KMS-11 (cell line): ENCODE results near the gene ZNF670.

ENCODE experiments used
- H2AFZ ChIP-seq: fragments of 200-600 bp; sonication (generic); 2 replicates; pipeline ENCODE4 v1.6.1; 2016; ENCODE audit warnings: antibody characterized with exemption, mixed run types, low read depth
- H3K27ac ChIP-seq: fragments of 200-600 bp; sonication (generic); 2 replicates; pipeline ENCODE4 v1.6.1; 2016; ENCODE audit warnings: mild to moderate bottlenecking, mixed run types
- H3K27me3 ChIP-seq: fragments of 200-600 bp; sonication (generic); 2 replicates; pipeline ENCODE4 v1.6.1; 2017; ENCODE audit warnings: mild to moderate bottlenecking, low read depth, mixed run types, moderate library complexity; ENCODE audit not compliant: insufficient read depth
- H3K36me3 ChIP-seq: fragments of 200-600 bp; sonication (generic); 2 replicates; pipeline ENCODE4 v1.6.1; 2017; ENCODE audit warnings: mild to moderate bottlenecking, mixed run types; ENCODE audit not compliant: insufficient read depth
- H3K4me1 ChIP-seq: fragments of 200-600 bp; sonication (generic); 2 replicates; pipeline ENCODE4 v1.6.1; 2016; ENCODE audit warnings: mild to moderate bottlenecking, low read depth, mixed run types; ENCODE audit not compliant: poor library complexity, severe bottlenecking
- H3K4me2 ChIP-seq: fragments of 200-600 bp; sonication (generic); 2 replicates; pipeline ENCODE4 v1.7.0; 2016; ENCODE audit warnings: mild to moderate bottlenecking, mixed run types
- H3K4me3 ChIP-seq: fragments of 200-600 bp; sonication (generic); IDR thresholded peaks from 2 replicates; pipeline ENCODE4 v1.6.1; 2017; ENCODE audit warnings: low read depth, low read length, mixed read lengths; ENCODE audit not compliant: insufficient read depth
- H3K79me2 ChIP-seq: fragments of 200-600 bp; sonication (generic); 2 replicates; pipeline ENCODE4 v1.6.1; 2016; ENCODE audit warnings: low read depth, mixed run types; ENCODE audit not compliant: insufficient read depth
- H3K9ac ChIP-seq: fragments of 200-600 bp; sonication (generic); 2 replicates; pipeline ENCODE4 v1.6.1; 2016; ENCODE audit warnings: mild to moderate bottlenecking, mixed run types
- H4K20me1 ChIP-seq: fragments of 200-600 bp; sonication (generic); 2 replicates; pipeline ENCODE4 v1.6.1; 2016; ENCODE audit warnings: mild to moderate bottlenecking, mixed run types; ENCODE audit not compliant: insufficient read depth
- CTCF ChIP-seq: fragments of 200-600 bp; sonication (generic); conservative IDR thresholded peaks from 2 replicates; pipeline ENCODE4 v1.6.1; 2017; ENCODE audit warnings: low read depth, mild to moderate bottlenecking, antibody characterized with exemption, low read length, moderate library complexity, mixed read lengths

The ZNF670 gene

DNA sequence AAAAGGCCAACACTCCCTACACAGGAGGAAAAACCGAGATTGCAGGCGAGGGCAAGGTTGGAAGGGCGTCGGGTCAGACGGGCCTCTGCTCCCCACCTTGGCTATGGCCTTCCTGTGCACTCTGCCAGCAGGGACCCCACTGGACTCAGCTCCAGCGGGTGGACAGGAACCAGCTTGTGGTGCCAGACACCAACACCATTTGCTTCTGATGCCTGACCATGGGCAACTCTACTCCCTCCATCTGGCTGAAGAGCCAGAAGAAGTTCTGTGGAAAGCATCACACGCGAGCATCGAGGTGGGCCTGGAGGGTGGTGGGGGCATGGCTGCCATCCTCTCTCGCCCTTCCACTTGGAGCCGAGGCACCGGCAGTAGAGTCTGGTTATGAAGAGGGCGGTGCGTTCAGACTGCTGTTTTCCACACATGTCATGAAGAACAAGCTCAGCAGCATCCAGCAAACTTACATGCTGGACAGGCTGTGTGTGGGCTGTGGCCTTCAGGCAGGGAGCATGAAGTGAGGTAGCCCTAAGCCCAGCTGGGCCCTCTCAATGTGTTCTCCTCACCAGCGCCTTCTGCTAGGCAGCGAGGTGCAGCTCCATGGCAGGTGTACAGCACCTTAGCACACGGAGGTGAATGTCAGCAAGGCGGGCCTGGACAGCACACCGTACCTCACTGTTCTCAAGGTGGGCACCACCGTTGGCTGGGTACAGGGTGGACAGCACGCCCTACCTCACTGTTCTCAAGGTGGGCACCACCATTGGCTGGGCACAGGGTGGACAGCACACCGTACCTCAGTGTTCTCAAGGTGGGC, 41.2 kb upstream of the ZNF670 start:
- Histone ChIP-seq H2AFZ (no peak overlapping the region), H4K20me1 (no peaks in the 10 kb centered on the region), H3K79me2 (no peaks in the 10 kb centered on the region), H3K9ac (no peak overlapping the region), H3K36me3 (no peaks in the 10 kb centered on the region), H3K4me3 (no peak overlapping the region), H3K4me1 (no peaks in the 10 kb centered on the region), H3K27ac (no peak overlapping the region), H3K27me3 (no peaks in the 10 kb centered on the region), H3K4me2 (no peak overlapping the region)
- TF ChIP-seq CTCF: no peak

DNA sequence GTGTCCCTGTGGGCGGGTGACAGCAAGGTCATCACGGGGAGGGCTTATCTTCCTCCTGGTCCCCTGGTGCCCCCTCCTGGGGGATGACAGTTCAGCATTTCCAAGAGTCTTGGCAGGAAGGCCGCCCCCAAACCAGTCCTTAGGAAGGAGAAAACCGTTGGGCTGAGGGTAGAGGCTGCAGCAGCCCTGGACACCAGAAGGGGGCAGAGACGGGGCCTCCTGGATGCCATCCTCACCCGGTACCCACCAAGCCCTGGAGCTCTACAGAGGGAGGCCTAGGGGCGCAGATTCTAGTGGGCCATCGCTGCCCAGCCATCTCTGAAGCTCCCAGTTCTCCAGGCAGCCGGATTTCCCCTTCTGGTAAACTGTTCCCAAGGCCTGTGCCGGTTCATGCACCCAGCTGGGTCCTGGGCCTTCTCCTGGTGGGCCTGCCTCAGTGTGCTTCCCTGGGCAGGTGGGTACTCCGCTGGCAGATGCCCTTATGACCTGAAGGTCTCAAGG, 40.4 kb upstream of the ZNF670 start:
- H3K27ac ChIP-seq: no peak overlapping the region
- H3K4me3 ChIP-seq: no peak overlapping the region
- no peaks in the 10 kb centered on the region for H4K20me1 ChIP-seq
- TF ChIP-seq CTCF: no peak; the same call in 1 of the 2 replicates
- no peak overlapping the region for H3K9ac ChIP-seq
- H3K4me1 ChIP-seq: no peaks in the 10 kb centered on the region
- H2AFZ ChIP-seq: no peak overlapping the region
- no peaks in the 10 kb centered on the region for H3K79me2 ChIP-seq
- no peaks in the 10 kb centered on the region for H3K27me3 ChIP-seq
- H3K4me2 ChIP-seq: no peak overlapping the region
- no peaks in the 10 kb centered on the region for H3K36me3 ChIP-seq

- no peak for TF ChIP-seq CTCF
- Histone ChIP-seq H2AFZ (no peak overlapping the region), H3K4me3 (no peak overlapping the region), H3K27ac (no peak overlapping the region), H4K20me1 (no peaks in the 10 kb centered on the region), H3K36me3 (no peaks in the 10 kb centered on the region), H3K4me1 (no peaks in the 10 kb centered on the region), H3K9ac (no peak overlapping the region), H3K27me3 (no peaks in the 10 kb centered on the region), H3K4me2 (no peak overlapping the region), H3K79me2 (no peaks in the 10 kb centered on the region)
Measured at GRCh38 chr1:247115545-247115944, 36.9 kb upstream of the ZNF670 start.

- Histone ChIP-seq H4K20me1 (no peaks in the 10 kb centered on the region), H3K9ac (no peak overlapping the region), H2AFZ (no peak overlapping the region), H3K79me2 (no peaks in the 10 kb centered on the region), H3K4me1 (no peaks in the 10 kb centered on the region), H3K36me3 (no peaks in the 10 kb centered on the region), H3K27ac (no peak overlapping the region), H3K27me3 (no peaks in the 10 kb centered on the region), H3K4me2 (no peak overlapping the region), H3K4me3 (no peak overlapping the region)
- TF ChIP-seq CTCF: no peak
Measured at GRCh38 chr1:247115141-247115510, 36.5 kb upstream of the ZNF670 start.
